ENCODE measurements around the gene TCN1.
"Not testable (repeated sequence)": the region's sequence is repeated elsewhere in the genome, so short reads cannot be mapped to it uniquely, and the experiment has no call there.

Gene TCN1, protein sequence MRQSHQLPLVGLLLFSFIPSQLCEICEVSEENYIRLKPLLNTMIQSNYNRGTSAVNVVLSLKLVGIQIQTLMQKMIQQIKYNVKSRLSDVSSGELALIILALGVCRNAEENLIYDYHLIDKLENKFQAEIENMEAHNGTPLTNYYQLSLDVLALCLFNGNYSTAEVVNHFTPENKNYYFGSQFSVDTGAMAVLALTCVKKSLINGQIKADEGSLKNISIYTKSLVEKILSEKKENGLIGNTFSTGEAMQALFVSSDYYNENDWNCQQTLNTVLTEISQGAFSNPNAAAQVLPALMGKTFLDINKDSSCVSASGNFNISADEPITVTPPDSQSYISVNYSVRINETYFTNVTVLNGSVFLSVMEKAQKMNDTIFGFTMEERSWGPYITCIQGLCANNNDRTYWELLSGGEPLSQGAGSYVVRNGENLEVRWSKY

GRCh38 chr11:59866397-59866796, at the start of gene TCN1:
Gene TCN1, minus strand, starts transcription at chr11:59866487. Its CDS starts 17 bp downstream, at chr11:59866470.
- no peak for DNase-seq (ENCODE audit: extremely low read depth in 1 of 2, low read depth in 1 of 2)

- not testable (repeated sequence) for DNase-seq (ENCODE audit: extremely low read depth in 1 of 2, low read depth in 1 of 2)
These were observed 37.3 kb upstream of the TCN1 start for GRCh38 chr11:59903569-59903968.

DNA sequence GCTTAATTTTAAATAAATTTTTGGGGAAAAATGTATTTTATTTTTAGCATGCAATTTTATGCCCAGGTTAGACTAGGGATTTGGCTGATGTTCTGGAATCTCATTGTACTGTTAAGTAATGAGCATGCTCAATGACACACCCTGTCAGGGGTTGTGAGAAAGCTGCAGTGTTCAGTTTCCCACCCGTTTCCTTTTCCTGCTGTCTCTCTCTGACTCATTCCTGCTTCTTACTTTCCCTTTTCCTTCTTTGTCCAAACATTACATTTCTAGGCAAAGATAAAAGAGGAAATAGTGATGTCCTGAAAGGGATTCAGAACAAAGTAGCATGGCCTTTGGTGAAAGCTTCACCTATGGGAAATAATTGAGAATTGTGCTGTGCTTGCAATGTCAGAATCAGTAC, 35.0 kb upstream of the TCN1 start:
- DNase-seq (ENCODE audit: extremely low read depth in 1 of 2, low read depth in 1 of 2): no peak

DNA sequence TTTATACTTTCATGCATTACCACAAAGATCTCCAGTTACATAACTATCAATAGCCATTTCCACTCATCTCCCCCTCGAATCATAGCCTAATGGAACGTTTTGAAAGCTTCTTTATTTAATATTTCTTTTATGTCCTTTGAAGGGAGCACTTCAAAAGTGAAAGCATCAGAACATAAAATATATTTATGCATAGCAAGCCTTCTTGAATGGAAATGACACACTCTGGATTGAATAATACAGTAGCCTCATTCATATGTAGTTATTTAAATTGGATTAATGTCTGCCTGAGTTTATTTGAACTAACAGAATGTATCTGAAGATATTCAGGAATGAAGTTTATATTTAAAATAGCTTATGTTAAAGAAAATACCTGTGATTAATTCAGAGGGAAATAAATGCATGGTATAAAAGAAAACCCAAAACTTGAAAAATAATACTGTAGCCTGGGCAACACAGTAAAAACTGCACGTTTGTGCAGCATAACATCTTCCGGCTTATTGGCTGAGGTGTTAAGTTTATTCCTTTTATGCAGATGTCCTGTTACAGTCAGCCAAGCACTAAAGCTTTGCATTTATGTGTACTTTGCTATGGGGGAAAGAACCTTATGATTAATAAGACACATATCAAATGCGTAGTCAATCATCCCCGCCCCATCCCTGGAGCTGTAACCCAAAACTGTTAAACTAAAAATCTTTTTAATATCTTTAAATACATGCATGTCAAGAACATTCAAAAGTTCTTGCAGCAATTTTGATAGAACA, 34.3 kb upstream of the TCN1 start:
- no peak for DNase-seq (ENCODE audit: extremely low read depth in 1 of 2, low read depth in 1 of 2)

- no peak for DNase-seq (ENCODE audit: extremely low read depth in 1 of 2, low read depth in 1 of 2)
These were observed 33.2 kb upstream of the TCN1 start for GRCh38 chr11:59899532-59899931.

GRCh38 chr11:59898650-59899049, 32.4 kb upstream of the TCN1 start:
- DNase-seq (ENCODE audit: extremely low read depth in 1 of 2, low read depth in 1 of 2): no peak

DNA sequence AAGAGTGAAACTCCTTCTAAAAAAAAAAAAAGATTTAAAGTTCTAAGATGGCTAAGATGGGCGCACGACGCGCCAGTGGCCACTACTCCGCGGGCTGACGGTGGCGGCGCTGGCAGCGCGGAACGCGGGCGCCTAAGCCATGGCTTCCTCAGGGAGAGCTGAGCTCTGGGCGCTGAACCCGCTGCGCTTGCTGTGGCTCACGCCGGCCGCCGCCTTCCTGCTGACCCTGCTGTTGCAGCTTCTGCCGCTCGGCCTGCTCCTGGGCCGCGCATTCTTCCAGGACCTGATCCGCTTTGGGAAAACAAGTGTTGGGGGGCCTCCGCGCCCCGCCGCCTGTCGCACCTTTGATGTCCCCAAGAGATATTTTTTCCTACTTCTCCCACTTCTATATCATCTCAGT, 31.8 kb upstream of the TCN1 start:
- no peak for DNase-seq (ENCODE audit: extremely low read depth in 1 of 2, low read depth in 1 of 2)

- DNase-seq (ENCODE audit: extremely low read depth in 1 of 2, low read depth in 1 of 2): no peak
These were observed 28.3 kb upstream of the TCN1 start for GRCh38 chr11:59894616-59895015.

GRCh38 chr11:59891781-59892181, 25.5 kb upstream of the TCN1 start:
- no peak for DNase-seq (ENCODE audit: extremely low read depth in 1 of 2, low read depth in 1 of 2)

DNA sequence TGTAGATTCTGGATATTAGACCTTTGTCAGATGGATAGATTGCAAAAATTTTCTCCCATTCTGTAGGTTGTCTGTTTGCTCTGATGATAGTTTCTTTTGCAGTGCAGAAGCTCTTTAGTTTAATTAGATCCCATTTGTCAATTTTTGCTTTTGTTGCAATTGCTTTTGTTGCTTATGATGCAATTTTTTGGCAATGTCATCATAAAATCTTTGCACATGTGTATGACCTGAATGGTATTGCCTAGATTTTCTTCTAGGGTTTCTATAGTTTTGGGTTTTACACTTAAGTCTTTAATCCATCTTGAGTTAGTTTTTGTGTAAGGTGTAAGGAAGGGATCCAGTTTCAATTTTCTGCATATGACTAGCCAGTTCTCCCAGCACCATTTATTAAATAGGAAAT, 20.9 kb upstream of the TCN1 start:
- not testable (repeated sequence) for DNase-seq (ENCODE audit: extremely low read depth in 1 of 2, low read depth in 1 of 2)

DNA sequence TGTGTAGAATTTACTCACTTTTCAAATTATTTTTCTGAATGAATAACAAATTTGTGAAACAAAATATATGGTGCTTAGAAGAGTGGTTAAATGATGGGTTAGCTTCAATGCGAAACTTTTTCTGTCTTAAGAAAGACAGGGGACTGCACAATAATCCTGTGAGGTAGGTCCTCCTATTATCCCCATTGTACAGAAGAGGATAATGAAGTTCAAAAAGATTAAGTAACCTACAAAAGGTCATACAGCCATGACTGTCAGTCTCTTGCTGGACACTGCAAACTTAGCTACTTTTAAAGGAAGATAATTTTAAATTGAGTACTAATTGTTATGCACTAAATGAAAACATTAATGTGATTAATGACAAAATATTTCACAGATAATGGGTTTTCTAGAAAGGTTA, 17.3 kb upstream of the TCN1 start:
- no peak for DNase-seq (ENCODE audit: extremely low read depth in 1 of 2, low read depth in 1 of 2)

GRCh38 chr11:59879567-59879966, 13.3 kb upstream of the TCN1 start:
- DNase-seq (ENCODE audit: extremely low read depth in 1 of 2, low read depth in 1 of 2): no peak

DNA sequence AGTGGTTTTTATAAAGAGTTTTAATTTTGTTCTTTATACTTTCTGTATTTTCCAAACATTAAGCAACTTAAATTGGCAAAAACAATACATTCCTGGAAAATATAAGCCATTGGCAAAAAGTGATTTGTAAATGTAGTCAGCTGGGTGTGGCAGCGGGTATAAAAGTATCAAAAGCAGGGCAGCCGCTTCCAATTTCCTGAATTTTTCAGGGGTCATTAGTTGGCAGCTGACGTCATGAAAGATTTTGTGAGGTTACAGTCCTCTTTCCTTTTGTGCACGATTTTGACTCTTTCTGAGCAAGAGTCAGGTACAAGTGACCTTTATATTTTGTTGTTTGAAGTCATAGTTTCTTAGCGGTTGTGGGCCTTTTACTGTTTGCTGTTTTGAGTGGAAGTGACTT, 12.3 kb upstream of the TCN1 start, which contains the start of gene OOSP3:
Gene OOSP3 (plus strand): TSS at position 208 of the 400 bp plus-strand sequence. CDS start 27 bp downstream, at position 235.
- no peak for DNase-seq (ENCODE audit: extremely low read depth in 1 of 2, low read depth in 1 of 2)

DNA sequence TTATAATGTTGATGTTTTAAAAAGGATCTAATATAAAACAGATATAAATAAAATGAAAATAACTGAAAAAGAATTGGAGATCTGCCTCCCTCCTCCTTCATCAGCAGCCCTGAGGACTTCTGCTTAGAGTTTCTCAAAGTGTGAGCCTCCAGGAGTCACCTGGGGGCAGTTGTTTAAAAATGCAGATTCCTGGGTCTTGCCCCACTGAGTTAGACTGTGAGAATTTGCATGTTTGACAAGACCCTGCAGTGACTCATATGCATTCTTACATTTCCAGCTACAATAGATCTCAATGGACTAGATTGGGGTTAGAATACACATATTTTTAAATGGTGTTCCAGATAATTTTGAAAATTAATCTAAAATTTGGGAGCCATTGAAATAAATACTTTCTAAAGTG, 11.5 kb upstream of the TCN1 start:
- DNase-seq (ENCODE audit: extremely low read depth in 1 of 2, low read depth in 1 of 2): no peak

- DNase-seq (ENCODE audit: extremely low read depth in 1 of 2, low read depth in 1 of 2): no peak
These were observed 11.0 kb upstream of the TCN1 start for GRCh38 chr11:59877325-59877724.

DNA sequence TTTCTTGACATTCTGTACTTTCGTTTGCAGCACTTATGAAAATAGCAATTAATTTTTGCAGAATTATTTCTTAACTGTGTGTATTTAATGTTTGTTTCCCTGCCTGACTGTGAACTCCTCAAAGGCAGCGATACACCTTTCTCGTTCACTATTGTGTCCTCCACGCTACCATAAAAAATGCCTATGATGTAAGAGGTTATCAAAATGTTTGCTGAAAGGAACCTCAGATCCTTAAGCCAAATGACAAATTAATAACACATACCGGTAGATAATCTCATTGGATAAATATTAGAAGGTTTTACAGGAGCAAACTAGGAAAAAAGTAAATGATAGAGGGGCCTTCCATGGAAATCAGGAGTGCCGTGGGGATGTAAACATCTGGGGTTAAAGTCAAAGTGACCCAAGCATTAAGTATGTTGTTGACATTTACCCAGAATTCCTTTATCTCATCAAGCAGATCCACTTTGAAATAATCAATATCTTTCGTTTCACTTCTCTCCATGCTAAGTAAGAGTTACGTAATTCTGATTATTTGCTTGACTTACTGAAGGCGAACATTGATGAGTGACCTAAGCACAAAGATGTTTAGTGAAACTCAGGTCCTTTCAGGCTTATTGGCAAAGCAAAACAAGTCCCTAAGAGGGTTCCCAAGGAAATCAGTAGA, 9.7 kb upstream of the TCN1 start:
- no peak for DNase-seq (ENCODE audit: extremely low read depth in 1 of 2, low read depth in 1 of 2)

- DNase-seq (ENCODE audit: extremely low read depth in 1 of 2, low read depth in 1 of 2): no peak
These were observed 5.8 kb upstream of the TCN1 start for GRCh38 chr11:59872076-59872475.

DNA sequence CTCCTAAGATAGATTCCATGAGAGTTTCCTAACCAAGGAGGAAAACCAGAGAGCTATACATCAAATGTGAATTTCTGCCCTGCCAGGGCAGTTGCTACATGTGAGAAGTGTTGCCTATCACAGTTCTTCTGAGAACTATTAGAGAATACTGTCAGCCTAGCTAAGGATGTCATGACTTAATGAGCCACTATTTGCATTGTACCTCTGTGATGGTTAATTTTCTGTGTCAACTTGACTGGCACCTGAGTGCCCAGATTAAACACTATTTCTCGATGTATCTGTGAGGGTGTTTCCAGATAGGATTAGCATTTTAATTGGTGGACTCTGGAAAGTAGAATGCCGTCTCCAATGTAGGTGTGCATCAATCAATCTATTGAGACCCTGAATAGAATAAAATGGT, 1.7 kb upstream of the TCN1 start:
- DNase-seq (ENCODE audit: extremely low read depth in 1 of 2, low read depth in 1 of 2): no peak

DNA sequence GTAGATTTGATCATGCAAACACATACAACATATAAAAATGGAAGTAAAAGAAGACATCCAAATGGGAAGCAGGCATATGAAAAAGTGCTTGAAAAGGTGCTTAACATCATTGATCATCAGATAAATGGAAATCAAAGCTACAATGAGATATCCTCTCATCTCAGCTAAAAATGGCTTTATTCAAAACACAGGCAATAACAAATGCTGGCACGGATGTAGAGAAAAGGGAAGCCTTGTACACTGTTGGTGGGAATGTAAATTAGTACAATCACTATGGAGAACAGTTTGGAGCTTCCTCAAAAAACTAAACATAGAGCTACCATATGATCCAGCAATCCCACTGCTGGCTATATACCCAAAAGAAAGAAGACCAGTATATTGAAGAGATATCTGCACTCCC, 549 bp upstream of the TCN1 start:
- DNase-seq (ENCODE audit: extremely low read depth in 1 of 2, low read depth in 1 of 2): no peak

- DNase-seq (ENCODE audit: extremely low read depth in 1 of 2, low read depth in 1 of 2): no peak
These were observed 1.3 kb downstream of the TCN1 start for GRCh38 chr11:59865031-59865430.

DNA sequence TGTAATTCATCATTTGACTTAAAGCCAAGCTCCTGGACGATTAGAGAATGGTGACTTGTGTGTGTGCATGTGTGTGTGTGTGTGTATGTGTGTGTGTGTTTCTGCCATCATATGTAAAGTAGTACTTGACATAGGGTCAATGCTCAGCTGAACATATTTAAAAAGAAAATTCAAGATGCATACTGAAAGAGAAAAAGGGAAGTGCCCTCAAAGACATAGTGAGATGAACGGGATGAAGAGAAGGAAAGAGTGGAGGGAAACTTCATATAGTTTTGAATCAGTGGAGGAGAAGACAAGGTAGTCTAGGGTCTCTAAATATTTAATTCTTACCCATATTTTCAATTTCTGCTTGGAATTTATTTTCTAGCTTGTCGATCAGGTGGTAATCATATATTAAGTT, 4.0 kb downstream of the TCN1 start:
- no peak for DNase-seq (ENCODE audit: extremely low read depth in 1 of 2, low read depth in 1 of 2)

GRCh38 chr11:59859673-59860072, 6.6 kb downstream of the TCN1 start:
- no peak for DNase-seq (ENCODE audit: extremely low read depth in 1 of 2, low read depth in 1 of 2)
